ENCODE measurements around the gene C16orf74.

DNA sequence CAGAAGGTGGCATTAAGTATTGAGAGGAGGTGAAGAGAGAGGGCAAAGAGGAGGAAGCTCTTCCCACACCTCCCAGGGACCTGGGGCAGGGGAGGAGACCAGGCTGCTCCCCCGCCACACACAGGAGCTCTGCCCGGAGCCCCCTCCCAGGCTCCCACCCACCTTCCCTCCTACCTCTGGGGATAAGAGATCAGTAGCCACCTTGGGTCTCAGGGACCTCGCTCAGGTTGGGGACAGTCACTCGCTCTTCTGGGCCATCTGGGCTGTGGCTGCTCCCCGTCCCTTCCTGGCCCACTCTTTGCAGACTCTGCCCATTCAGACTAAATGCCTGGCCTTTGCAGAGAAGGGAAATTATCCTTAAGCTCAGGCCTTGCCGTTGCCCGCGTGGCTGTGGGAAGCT, 14.9 kb upstream of the C16orf74 start:
- TF ChIP-seq CTCF (optimal IDR thresholded peaks at IDR 0.05 in 1 of 3, IDR thresholded peaks at IDR 0.05 in 1 of 3, conservative IDR thresholded peaks at IDR 0.05 in 1 of 3; ENCODE audit: extremely low read depth in 1 of 3, insufficient read depth in 2 of 3, low read length in 3 of 3) (no peak), EZH2 (IDR thresholded peaks at IDR 0.05; ENCODE audit: low read length) (no peak)

All from keratinocyte (primary cell).